ENCODE measurements around the gene KIAA0513. TPM values are rescaled to one million over a fixed set of nuclear protein-coding genes. Genes with fewer than 3 reads are reported as not detected.
A peak's percentile ranks its signal among the peaks of the same experiment; 100 is the strongest.

KIAA0513 gene
- total and polyA plus RNA-seq, 2 of the 13 experiments (the other 11 are each of a cell fraction or from before 2014, with no cell fraction given), result 1.8 TPM

- 0 out of 2 replicates have a peak, but pooled peaks have one; percentile 21 for TF ChIP-seq DNMT1 (CRISPR knock-in tag; IDR thresholded peaks at IDR 0.05)
- TF ChIP-seq ZNF225 (CRISPR knock-in tag; IDR thresholded peaks at IDR 0.05), result 0 out of 2 replicates have a peak, but pooled peaks have one; percentile 33
- TF ChIP-seq ZNF333 (CRISPR knock-in tag; IDR thresholded peaks at IDR 0.05; ENCODE audit: borderline replicate concordance), result peak; percentile 78; the same call in 1 of the 2 replicates
- TF ChIP-seq PHF8 (CRISPR knock-in tag; IDR thresholded peaks at IDR 0.05), result peak; percentile 75; the same call in 1 of the 2 replicates
- 0 out of 2 replicates have a peak, but pooled peaks have one; percentile 83 for TF ChIP-seq SATB2 (CRISPR knock-in tag; IDR thresholded peaks at IDR 0.05)
- TF ChIP-seq, protein P1, sequence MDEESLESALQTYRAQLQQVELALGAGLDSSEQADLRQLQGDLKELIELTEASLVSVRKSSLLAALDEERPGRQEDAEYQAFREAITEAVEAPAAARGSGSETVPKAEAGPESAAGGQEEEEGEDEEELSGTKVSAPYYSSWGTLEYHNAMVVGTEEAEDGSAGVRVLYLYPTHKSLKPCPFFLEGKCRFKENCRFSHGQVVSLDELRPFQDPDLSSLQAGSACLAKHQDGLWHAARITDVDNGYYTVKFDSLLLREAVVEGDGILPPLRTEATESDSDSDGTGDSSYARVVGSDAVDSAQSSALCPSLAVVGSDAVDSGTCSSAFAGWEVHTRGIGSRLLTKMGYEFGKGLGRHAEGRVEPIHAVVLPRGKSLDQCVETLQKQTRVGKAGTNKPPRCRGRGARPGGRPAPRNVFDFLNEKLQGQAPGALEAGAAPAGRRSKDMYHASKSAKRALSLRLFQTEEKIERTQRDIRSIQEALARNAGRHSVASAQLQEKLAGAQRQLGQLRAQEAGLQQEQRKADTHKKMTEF (CRISPR knock-in tag; IDR thresholded peaks at IDR 0.05), result peak; percentile 62
- TF ChIP-seq NFE2L1 (CRISPR knock-in tag; IDR thresholded peaks at IDR 0.05; ENCODE audit: borderline replicate concordance), result 0 out of 2 replicates have a peak, but pooled peaks have one; percentile 68
- peak; percentile 69 for TF ChIP-seq ZMYM3 (CRISPR knock-in tag; IDR thresholded peaks at IDR 0.05)
- TF ChIP-seq ZNF501 (CRISPR knock-in tag; IDR thresholded peaks at IDR 0.05), result peak; percentile 78
- TF ChIP-seq ISX (CRISPR knock-in tag; conservative IDR thresholded peaks at IDR 0.05), result no peak
- 0 out of 2 replicates have a peak, but pooled peaks have one; percentile 39 for TF ChIP-seq ZHX2 (IDR thresholded peaks at IDR 0.05; ENCODE audit: low read depth)
- TF ChIP-seq ZHX2 (CRISPR knock-in tag; IDR thresholded peaks at IDR 0.05; ENCODE audit: borderline replicate concordance), result no peak
- peak; percentile 63; the same call in 1 of the 2 replicates for TF ChIP-seq ZFP37 (CRISPR knock-in tag; IDR thresholded peaks at IDR 0.05; ENCODE audit: borderline replicate concordance)
- TF ChIP-seq ZNF124 (CRISPR knock-in tag; IDR thresholded peaks at IDR 0.05), result peak; percentile 26; the same call in 1 of the 2 replicates
- TF ChIP-seq, protein P2, sequence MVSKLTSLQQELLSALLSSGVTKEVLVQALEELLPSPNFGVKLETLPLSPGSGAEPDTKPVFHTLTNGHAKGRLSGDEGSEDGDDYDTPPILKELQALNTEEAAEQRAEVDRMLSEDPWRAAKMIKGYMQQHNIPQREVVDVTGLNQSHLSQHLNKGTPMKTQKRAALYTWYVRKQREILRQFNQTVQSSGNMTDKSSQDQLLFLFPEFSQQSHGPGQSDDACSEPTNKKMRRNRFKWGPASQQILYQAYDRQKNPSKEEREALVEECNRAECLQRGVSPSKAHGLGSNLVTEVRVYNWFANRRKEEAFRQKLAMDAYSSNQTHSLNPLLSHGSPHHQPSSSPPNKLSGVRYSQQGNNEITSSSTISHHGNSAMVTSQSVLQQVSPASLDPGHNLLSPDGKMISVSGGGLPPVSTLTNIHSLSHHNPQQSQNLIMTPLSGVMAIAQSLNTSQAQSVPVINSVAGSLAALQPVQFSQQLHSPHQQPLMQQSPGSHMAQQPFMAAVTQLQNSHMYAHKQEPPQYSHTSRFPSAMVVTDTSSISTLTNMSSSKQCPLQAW (CRISPR knock-in tag; IDR thresholded peaks at IDR 0.05), result peak; percentile 59; the same call in 1 of the 2 replicates
- TF ChIP-seq, protein P3, sequence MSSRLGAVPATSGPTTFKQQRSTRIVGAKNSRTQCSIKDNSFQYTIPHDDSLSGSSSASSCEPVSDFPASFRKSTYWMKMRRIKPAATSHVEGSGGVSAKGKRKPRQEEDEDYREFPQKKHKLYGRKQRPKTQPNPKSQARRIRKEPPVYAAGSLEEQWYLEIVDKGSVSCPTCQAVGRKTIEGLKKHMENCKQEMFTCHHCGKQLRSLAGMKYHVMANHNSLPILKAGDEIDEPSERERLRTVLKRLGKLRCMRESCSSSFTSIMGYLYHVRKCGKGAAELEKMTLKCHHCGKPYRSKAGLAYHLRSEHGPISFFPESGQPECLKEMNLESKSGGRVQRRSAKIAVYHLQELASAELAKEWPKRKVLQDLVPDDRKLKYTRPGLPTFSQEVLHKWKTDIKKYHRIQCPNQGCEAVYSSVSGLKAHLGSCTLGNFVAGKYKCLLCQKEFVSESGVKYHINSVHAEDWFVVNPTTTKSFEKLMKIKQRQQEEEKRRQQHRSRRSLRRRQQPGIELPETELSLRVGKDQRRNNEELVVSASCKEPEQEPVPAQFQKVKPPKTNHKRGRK (CRISPR knock-in tag; IDR thresholded peaks at IDR 0.05), result peak; percentile 99
Measured at GRCh38 chr16:85137323-85138072, 109.9 kb downstream of the KIAA0513 start (continued).

All from HepG2 (cell line).